ENCODE measurements around the gene F5. TPM values are rescaled to one million over a fixed set of nuclear protein-coding genes. Genes with fewer than 3 reads are reported as not detected.

The F5 gene
- 10 to 100 TPM; 58.6 to 59.1 TPM for total RNA-seq

DNA sequence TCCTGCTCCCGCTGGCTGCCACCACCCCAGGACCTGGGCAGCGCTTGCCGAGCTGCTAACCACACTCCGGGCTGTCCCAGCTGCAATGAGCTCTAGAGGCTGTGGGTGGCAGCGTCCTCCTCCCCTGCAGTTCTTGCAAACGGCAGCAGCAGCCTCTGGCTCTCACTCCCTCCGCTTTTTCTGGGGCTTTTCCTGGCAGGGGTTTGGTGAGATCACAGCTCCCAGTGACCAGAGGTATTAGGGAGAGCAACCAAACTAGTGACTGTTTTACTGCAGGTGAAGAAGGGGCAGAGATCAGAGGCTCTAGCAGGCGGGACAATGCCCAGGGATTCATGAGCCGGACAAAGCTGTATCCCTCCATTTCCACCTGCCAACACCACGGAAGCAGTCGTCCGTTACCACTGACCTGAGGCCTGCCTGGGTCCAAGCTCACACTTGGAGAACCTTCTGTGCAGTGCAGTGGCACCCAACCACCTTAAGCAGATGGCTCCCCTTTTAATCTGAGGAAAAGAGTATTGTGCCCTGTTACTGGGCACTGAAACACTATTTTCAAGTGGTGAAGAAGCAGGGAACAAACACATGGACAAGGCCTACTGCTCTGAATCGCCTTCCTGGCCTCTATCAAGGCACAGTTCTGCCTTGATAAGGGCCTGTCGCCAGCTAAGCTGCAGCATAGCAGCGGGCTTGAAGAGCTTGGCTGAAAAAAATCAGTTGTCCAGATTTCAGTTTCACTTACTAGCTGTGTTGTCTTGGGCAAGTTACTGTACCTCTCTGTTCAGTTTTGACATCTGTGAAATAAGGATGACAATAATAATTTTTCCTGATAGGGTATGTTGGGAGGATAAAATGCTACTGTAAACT lies at the start of gene F5:
Gene F5 (minus strand): TSS at position 87 of the 861 bp plus-strand sequence. CDS start 95 bp downstream, outside the sequence.
- Mint-ChIP-seq H3K27me3 (ENCODE audit: low read depth) (no peaks in the 10 kb centered on the region), H3K4me3 (peak within 1 kb of the TSS; percentile 94), H3K9me3 (no peaks in the 10 kb centered on the region), H3K27ac (peak within 1 kb of the TSS; percentile 97), H3K4me1 (ENCODE audit: low read depth) (peaks cover 60% of the 10 kb centered on the region), H3K36me3 (ENCODE audit: low read depth) (peaks cover 19% of the 10 kb centered on the region)
- CTCF ChIA-PET = interaction anchor here (0.6 to 4.4 kb wide), 31 partner anchors 9 to 1082 kb away, joined by 3 to 71 read pairs (median 4); partner anchors contain the start of gene SELP
- peak; percentile 94 for DNase-seq
- intact Hi-C loops (cut with micrococcal nuclease) = loop anchor here (1.0 to 10.0 kb wide), 9 partner anchors 8 to 948 kb away; partner anchors contain the start of genes ATP1B1, GORAB, METTL18 and SELL

DNA sequence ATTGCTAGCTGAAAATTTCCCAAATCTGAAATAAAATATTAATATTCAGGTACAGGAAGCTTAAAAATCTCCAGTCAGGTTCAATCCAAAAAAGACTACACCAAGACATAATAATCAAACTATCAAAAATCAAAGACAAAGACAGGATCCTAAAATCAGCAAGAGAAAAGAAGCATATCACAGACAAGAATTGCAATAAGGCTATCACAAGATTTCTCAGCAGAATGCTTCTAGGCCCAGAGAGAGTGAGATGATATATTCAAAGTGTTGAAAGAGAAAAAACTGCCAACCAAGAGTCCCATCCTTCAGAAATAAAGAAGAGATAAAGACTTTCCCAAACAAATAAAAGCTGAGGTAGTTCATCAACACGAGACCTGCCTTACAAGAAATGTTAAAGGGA lies 48.6 kb upstream of the F5 start:
- Mint-ChIP-seq H3K4me3 (no peak overlapping the region), H3K27me3 (ENCODE audit: low read depth) (no peaks in the 10 kb centered on the region), H3K36me3 (ENCODE audit: low read depth) (peaks cover 19% of the 10 kb centered on the region), H3K27ac (no peak overlapping the region), H3K4me1 (ENCODE audit: low read depth) (peaks cover 26% of the 10 kb centered on the region), H3K9me3 (peaks cover 33% of the 10 kb centered on the region)
- intact Hi-C loops (cut with micrococcal nuclease) = no loop called here
- DNase-seq = no peak
- CTCF ChIA-PET = interaction anchor here (0.8 to 1.7 kb wide), 2 partner anchors 8 to 34 kb away, joined by 4 to 6 read pairs; no protein-coding TSS in a partner anchor

GRCh38 chr1:169634145-169634544 lies 47.9 kb upstream of the F5 start:
- H3K4me3 Mint-ChIP-seq = no peak overlapping the region
- no peaks in the 10 kb centered on the region for H3K27me3 Mint-ChIP-seq (ENCODE audit: low read depth)
- peaks cover 18% of the 10 kb centered on the region for H3K36me3 Mint-ChIP-seq (ENCODE audit: low read depth)
- H3K9me3 Mint-ChIP-seq = peaks cover 30% of the 10 kb centered on the region
- intact Hi-C loops (cut with micrococcal nuclease) = no loop called here
- CTCF ChIA-PET = interaction anchor here (0.8 to 2.3 kb wide), 2 partner anchors 9 to 32 kb away, joined by 4 to 7 read pairs; no protein-coding TSS in a partner anchor
- no peak overlapping the region for H3K27ac Mint-ChIP-seq
- H3K4me1 Mint-ChIP-seq (ENCODE audit: low read depth) = peaks cover 29% of the 10 kb centered on the region
- no peak for DNase-seq

DNA sequence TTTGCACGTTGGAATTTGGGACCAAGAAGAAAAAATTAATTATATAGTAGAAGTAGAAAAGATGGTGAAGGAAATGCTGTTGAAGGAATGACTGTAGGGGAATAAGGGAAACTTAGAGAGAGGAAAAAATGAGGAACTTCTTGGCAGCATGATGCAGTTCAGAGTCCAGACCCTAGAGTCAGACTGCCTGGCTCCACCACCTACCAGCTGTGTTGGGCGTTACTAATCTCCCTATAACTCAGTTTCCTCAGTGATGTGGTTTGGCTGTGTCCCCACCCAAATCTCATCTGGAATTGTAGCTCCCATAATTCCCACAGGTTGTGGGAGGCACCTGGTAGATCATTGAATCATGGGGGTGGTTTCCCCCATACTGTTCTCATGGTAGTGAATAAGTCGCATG lies 45.0 kb upstream of the F5 start:
- peak; percentile 17 for DNase-seq
- Mint-ChIP-seq H3K4me1 (ENCODE audit: low read depth) (peaks cover 54% of the 10 kb centered on the region), H3K27me3 (ENCODE audit: low read depth) (no peaks in the 10 kb centered on the region), H3K36me3 (ENCODE audit: low read depth) (peaks cover 18% of the 10 kb centered on the region), H3K27ac (no peak overlapping the region), H3K9me3 (peaks cover 30% of the 10 kb centered on the region), H3K4me3 (no peak overlapping the region)
- intact Hi-C loops (cut with micrococcal nuclease) = no loop called here
- CTCF ChIA-PET = interaction anchor here (1.3 to 3.0 kb wide), 3 partner anchors 15 to 45 kb away, joined by 4 to 10 read pairs (median 4); partner anchors contain the start of gene F5

GRCh38 chr1:169630006-169630405 lies 43.7 kb upstream of the F5 start, which contains the start of gene SELP:
SELP (minus strand) TSS chr1:169630124; CDS start chr1:169630074, 50 bp downstream.
- Mint-ChIP-seq H3K9me3 (peaks cover 24% of the 10 kb centered on the region), H3K27me3 (ENCODE audit: low read depth) (no peaks in the 10 kb centered on the region), H3K27ac (peak within 1 kb of the TSS; percentile 47), H3K4me3 (no peak within 1 kb of the TSS), H3K4me1 (ENCODE audit: low read depth) (peaks cover 65% of the 10 kb centered on the region), H3K36me3 (ENCODE audit: low read depth) (peaks cover 12% of the 10 kb centered on the region)
- CTCF ChIA-PET = interaction anchor here (0.6 to 3.0 kb wide), 5 partner anchors 11 to 63 kb away, joined by 3 to 10 read pairs (median 3); partner anchors contain the start of gene F5
- intact Hi-C loops (cut with micrococcal nuclease) = no loop called here
- no peak for DNase-seq

DNA sequence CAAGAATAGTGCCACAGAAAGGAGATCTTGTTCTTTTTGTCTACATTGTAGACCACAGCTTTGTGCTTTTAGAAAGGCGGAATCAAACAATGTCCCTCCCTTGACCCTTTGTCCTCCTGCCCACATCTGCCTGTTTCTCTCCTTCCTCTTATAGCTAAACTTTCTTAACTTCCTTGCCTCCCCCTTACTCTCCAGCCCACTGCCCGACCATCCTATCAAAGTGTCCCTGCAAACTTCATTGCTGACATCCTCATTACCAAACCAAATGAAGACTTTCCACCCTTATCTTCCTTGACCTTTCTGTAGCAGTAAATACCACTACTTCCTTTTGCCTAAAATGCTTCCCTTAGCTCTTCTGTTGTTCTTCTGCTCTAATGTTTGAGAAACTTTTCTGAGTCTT lies 38.6 kb upstream of the F5 start:
- CTCF ChIA-PET = interaction anchor here (1.3 to 4.1 kb wide), 3 partner anchors 12 to 39 kb away, joined by 5 to 25 read pairs (median 6); partner anchors contain the start of gene F5
- H3K4me1 Mint-ChIP-seq (ENCODE audit: low read depth) = peaks cover 77% of the 10 kb centered on the region
- no peak overlapping the region for H3K27ac Mint-ChIP-seq
- H3K9me3 Mint-ChIP-seq = no peaks in the 10 kb centered on the region
- H3K36me3 Mint-ChIP-seq (ENCODE audit: low read depth) = no peaks in the 10 kb centered on the region
- no peak overlapping the region for H3K4me3 Mint-ChIP-seq
- H3K27me3 Mint-ChIP-seq (ENCODE audit: low read depth) = no peaks in the 10 kb centered on the region
- intact Hi-C loops (cut with micrococcal nuclease) = no loop called here
- no peak for DNase-seq

GRCh38 chr1:169624122-169624521 lies 37.8 kb upstream of the F5 start:
- H3K36me3 Mint-ChIP-seq (ENCODE audit: low read depth) = no peaks in the 10 kb centered on the region
- no peaks in the 10 kb centered on the region for H3K27me3 Mint-ChIP-seq (ENCODE audit: low read depth)
- peak overlapping the region; percentile 89 for H3K27ac Mint-ChIP-seq
- intact Hi-C loops (cut with micrococcal nuclease) = no loop called here
- H3K4me1 Mint-ChIP-seq (ENCODE audit: low read depth) = peaks cover 69% of the 10 kb centered on the region
- DNase-seq = no peak
- CTCF ChIA-PET = interaction anchor here (3.7 kb wide), 1 partner anchor 22 kb away, joined by 17 read pairs; no protein-coding TSS in a partner anchor
- H3K4me3 Mint-ChIP-seq = no peak overlapping the region
- H3K9me3 Mint-ChIP-seq = no peaks in the 10 kb centered on the region

DNA sequence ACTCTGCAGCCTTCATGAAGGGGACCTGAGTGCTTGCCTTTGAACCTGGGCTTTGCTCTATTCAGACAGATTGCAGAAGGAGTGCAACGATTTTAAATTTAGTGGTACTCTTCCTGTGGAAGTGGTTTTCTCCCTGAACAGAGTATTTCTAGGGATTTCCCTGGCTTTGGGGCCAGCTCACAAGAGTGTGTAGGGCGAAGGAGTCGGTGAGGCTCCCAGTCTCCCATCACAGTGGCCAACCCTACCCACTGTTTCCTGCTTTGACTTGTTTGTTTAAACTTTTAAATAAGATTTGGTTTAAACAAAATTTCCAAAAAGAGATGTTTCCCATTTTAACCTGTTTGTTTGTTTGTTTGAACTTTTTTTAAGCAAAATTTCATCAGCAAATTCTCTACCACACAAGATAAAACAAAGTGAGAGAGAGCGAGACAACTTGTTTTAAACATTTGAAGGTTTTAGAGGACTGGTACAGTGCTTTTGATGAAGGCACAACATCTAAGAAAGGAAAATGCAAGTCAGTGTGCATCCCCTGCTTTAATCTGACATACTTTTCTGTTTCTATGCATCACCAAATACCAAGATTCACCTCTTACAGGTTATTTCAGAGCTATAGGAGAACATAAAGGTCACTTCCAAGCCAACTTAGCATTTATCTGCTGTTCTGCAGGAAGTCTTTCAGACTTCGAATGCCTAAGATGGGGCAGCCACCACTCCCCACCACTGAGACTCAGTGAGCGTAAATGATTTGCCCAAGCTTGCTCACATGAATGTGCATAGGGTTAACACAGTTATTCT lies 37.0 kb upstream of the F5 start:
- Mint-ChIP-seq H3K9me3 (no peaks in the 10 kb centered on the region), H3K4me1 (ENCODE audit: low read depth) (peaks cover 64% of the 10 kb centered on the region), H3K27ac (peak overlapping the region; percentile 89), H3K36me3 (ENCODE audit: low read depth) (no peaks in the 10 kb centered on the region), H3K4me3 (no peak overlapping the region), H3K27me3 (ENCODE audit: low read depth) (no peaks in the 10 kb centered on the region)
- intact Hi-C loops (cut with micrococcal nuclease) = loop anchor here (1.0 kb wide), 3 partner anchors 18 to 88 kb away; partner anchors contain the start of gene SELL
- CTCF ChIA-PET = interaction anchor here (1.7 to 3.7 kb wide), 3 partner anchors 11 to 70 kb away, joined by 6 to 17 read pairs (median 7); no protein-coding TSS in a partner anchor
- DNase-seq = peak; percentile 53

- no peak for DNase-seq
- H3K9me3 Mint-ChIP-seq = no peaks in the 10 kb centered on the region
- intact Hi-C loops (cut with micrococcal nuclease) = no loop called here
- H3K27ac Mint-ChIP-seq = no peak overlapping the region
- H3K36me3 Mint-ChIP-seq (ENCODE audit: low read depth) = no peaks in the 10 kb centered on the region
- no peak overlapping the region for H3K4me3 Mint-ChIP-seq
- peaks cover 44% of the 10 kb centered on the region for H3K4me1 Mint-ChIP-seq (ENCODE audit: low read depth)
- H3K27me3 Mint-ChIP-seq (ENCODE audit: low read depth) = no peaks in the 10 kb centered on the region
- CTCF ChIA-PET = interaction anchor here (0.7 kb wide), 1 partner anchor 106 kb away, joined by 4 read pairs; no protein-coding TSS in a partner anchor
These were observed 34.3 kb upstream of the F5 start for GRCh38 chr1:169620565-169620964.

- H3K4me3 Mint-ChIP-seq = no peak overlapping the region
- no peaks in the 10 kb centered on the region for H3K27me3 Mint-ChIP-seq (ENCODE audit: low read depth)
- no peak for DNase-seq
- no peaks in the 10 kb centered on the region for H3K36me3 Mint-ChIP-seq (ENCODE audit: low read depth)
- intact Hi-C loops (cut with micrococcal nuclease) = no loop called here
- no peaks in the 10 kb centered on the region for H3K9me3 Mint-ChIP-seq
- H3K4me1 Mint-ChIP-seq (ENCODE audit: low read depth) = peaks cover 26% of the 10 kb centered on the region
- CTCF ChIA-PET = no interaction called here
- H3K27ac Mint-ChIP-seq = no peak overlapping the region
These were observed 32.1 kb upstream of the F5 start for GRCh38 chr1:169618367-169618766.

DNA sequence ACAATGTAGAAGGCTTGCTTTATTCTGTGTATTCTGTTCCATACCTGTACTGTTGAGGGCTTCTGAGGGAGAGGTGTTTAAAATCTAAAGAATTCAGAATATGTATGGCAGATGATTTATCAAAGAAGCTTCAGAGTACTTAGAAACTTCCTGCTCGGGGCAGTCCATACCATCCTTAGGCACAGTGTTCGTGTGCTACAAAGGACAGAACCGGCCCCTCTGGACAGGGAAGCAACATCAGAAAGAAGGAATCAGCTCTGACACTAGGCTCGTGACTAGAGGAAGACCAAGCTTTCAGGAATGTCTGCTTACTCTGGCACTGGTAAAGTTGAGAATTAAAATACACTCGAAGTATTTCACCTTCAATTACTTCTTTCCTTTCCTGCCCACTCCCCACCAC lies 29.5 kb upstream of the F5 start:
- Mint-ChIP-seq H3K27me3 (ENCODE audit: low read depth) (no peaks in the 10 kb centered on the region), H3K4me1 (ENCODE audit: low read depth) (peaks cover 23% of the 10 kb centered on the region), H3K27ac (no peak overlapping the region), H3K9me3 (no peaks in the 10 kb centered on the region), H3K4me3 (no peak overlapping the region), H3K36me3 (ENCODE audit: low read depth) (no peaks in the 10 kb centered on the region)
- intact Hi-C loops (cut with micrococcal nuclease) = no loop called here
- CTCF ChIA-PET = interaction anchor here (0.7 to 7.4 kb wide), 8 partner anchors 10 to 105 kb away, joined by 3 to 68 read pairs (median 3); no protein-coding TSS in a partner anchor
- DNase-seq = no peak
